ENCODE measurements around the gene KIAA1328.

Gene KIAA1328

DNA sequence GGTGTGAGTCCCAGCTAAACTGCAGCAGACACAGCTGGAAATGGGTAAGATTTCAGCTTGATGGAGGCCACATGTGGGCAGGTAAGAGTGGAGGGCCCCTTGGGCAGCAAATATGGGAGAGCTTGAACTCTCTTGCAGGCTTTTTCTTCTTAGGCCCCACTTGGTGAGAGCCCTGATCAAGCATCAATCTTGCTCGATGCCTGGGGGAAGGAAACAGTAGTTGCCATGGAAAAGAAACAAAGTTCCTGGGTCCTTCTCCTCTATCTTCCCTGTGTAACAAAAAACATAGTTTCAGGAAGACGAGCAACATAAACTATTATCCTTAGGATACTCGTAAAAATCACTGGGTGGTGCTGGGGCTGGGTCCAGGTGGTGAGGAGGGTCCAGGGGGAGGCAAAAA lies 42.9 kb downstream of the KIAA1328 start:
- TF ChIP-seq NFIC (IDR thresholded peaks at IDR 0.05) (no peak), RAD21 (IDR thresholded peaks at IDR 0.05; ENCODE audit: low read depth) (no peak), YY1 (IDR thresholded peaks at IDR 0.05; ENCODE audit: low read depth) (no peak), TAF1 (IDR thresholded peaks at IDR 0.05; ENCODE audit: low read depth) (no peak), TEAD4 (IDR thresholded peaks at IDR 0.05) (no peak), EGR1 (IDR thresholded peaks at IDR 0.05) (no peak), FOXM1 (IDR thresholded peaks at IDR 0.05; ENCODE audit: borderline replicate concordance, low read depth) (no peak)
- TF ChIP-seq, protein P1, sequence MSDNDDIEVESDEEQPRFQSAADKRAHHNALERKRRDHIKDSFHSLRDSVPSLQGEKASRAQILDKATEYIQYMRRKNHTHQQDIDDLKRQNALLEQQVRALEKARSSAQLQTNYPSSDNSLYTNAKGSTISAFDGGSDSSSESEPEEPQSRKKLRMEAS (IDR thresholded peaks at IDR 0.05) = no peak
- TF ChIP-seq, protein P2, sequence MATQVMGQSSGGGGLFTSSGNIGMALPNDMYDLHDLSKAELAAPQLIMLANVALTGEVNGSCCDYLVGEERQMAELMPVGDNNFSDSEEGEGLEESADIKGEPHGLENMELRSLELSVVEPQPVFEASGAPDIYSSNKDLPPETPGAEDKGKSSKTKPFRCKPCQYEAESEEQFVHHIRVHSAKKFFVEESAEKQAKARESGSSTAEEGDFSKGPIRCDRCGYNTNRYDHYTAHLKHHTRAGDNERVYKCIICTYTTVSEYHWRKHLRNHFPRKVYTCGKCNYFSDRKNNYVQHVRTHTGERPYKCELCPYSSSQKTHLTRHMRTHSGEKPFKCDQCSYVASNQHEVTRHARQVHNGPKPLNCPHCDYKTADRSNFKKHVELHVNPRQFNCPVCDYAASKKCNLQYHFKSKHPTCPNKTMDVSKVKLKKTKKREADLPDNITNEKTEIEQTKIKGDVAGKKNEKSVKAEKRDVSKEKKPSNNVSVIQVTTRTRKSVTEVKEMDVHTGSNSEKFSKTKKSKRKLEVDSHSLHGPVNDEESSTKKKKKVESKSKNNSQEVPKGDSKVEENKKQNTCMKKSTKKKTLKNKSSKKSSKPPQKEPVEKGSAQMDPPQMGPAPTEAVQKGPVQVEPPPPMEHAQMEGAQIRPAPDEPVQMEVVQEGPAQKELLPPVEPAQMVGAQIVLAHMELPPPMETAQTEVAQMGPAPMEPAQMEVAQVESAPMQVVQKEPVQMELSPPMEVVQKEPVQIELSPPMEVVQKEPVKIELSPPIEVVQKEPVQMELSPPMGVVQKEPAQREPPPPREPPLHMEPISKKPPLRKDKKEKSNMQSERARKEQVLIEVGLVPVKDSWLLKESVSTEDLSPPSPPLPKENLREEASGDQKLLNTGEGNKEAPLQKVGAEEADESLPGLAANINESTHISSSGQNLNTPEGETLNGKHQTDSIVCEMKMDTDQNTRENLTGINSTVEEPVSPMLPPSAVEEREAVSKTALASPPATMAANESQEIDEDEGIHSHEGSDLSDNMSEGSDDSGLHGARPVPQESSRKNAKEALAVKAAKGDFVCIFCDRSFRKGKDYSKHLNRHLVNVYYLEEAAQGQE (IDR thresholded peaks at IDR 0.05; ENCODE audit: low read depth) = no peak

DNA sequence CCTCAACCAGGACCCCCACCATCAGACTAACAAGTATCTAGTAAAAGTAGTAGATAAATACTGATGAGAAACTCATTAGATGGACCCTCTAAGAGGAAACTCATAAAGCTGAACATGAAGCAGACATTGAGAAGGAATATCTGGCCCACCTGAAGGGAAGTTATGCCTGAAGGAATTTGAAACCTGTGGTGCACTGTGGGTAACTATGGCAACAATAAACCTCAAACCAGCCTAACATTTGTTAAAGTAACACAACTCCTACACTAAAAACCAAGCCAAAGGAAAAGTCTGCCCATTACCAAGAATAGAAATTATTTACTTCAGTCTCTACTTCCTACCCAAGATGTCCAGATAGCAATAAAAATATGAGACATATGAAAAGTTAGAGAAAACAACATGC lies 43.4 kb downstream of the KIAA1328 start:
- TF ChIP-seq TEAD4 (IDR thresholded peaks at IDR 0.05) (0 out of 2 replicates have a peak, but pooled peaks have one; percentile 35), EGR1 (IDR thresholded peaks at IDR 0.05) (no peak)

DNA sequence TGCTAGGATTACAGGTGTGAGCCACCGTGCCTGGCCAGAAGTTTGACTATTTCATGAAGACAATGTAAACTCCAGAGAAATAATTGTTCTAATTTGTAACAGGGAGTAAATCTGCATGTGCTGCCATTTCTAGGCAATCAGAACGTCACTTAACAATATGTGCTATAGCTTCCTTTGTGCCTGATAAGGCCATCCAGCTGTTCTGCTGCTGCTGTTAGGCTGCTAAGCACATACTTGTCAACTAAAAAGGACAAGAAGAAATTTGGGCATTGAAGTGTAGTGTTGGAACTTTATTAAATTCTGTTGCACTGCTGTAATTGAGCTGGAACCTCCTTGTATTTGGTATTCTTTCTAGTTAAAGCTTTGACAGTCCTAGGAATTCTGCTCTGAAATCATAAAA lies 57.1 kb downstream of the KIAA1328 start:
- TF ChIP-seq TEAD4 (IDR thresholded peaks at IDR 0.05) (no peak), ZBTB7A (IDR thresholded peaks at IDR 0.05; ENCODE audit: low read depth) (no peak), YY1 (IDR thresholded peaks at IDR 0.05; ENCODE audit: low read depth) (no peak), EGR1 (IDR thresholded peaks at IDR 0.05) (no peak), TCF12 (IDR thresholded peaks at IDR 0.05; ENCODE audit: low read depth) (no peak), CREB1 (IDR thresholded peaks at IDR 0.05; ENCODE audit: low read depth) (no peak), RAD21 (IDR thresholded peaks at IDR 0.05; ENCODE audit: low read depth) (no peak), CEBPB (IDR thresholded peaks at IDR 0.05) (no peak), NFIC (IDR thresholded peaks at IDR 0.05) (no peak), FOXM1 (IDR thresholded peaks at IDR 0.05; ENCODE audit: borderline replicate concordance, low read depth) (no peak), TAF1 (IDR thresholded peaks at IDR 0.05; ENCODE audit: low read depth) (no peak), EP300 (IDR thresholded peaks at IDR 0.05; ENCODE audit: borderline replicate concordance) (no peak)
- TF ChIP-seq, protein P3, sequence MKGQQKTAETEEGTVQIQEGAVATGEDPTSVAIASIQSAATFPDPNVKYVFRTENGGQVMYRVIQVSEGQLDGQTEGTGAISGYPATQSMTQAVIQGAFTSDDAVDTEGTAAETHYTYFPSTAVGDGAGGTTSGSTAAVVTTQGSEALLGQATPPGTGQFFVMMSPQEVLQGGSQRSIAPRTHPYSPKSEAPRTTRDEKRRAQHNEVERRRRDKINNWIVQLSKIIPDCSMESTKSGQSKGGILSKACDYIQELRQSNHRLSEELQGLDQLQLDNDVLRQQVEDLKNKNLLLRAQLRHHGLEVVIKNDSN (IDR thresholded peaks at IDR 0.05) = no peak
- TF ChIP-seq, protein P2 (IDR thresholded peaks at IDR 0.05; ENCODE audit: low read depth) = no peak
- TF ChIP-seq, protein P1 (IDR thresholded peaks at IDR 0.05) = no peak

DNA sequence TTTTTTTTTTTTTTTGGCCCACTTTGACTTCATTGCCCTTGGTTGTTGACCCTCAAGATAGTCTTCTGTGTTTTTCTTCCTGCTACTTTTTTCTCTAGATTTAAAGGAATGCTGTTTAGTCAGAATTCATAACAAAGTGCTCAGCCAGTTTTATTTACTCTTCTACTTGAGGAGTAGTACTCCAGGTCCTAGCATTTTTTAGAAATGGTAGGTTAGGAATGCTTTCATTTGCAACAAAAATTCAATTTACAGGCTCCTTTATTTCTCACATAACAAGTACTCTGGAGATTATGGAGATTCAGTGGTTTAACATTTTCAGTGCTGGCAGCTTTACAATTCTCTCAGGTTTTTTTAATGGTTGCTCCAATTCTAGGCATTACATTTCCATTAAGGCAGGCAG lies 58.2 kb downstream of the KIAA1328 start:
- TF ChIP-seq TAF1 (IDR thresholded peaks at IDR 0.05; ENCODE audit: low read depth) (no peak), EGR1 (IDR thresholded peaks at IDR 0.05) (no peak), CREB1 (IDR thresholded peaks at IDR 0.05; ENCODE audit: low read depth) (no peak), FOXM1 (IDR thresholded peaks at IDR 0.05; ENCODE audit: borderline replicate concordance, low read depth) (no peak), CEBPB (IDR thresholded peaks at IDR 0.05) (no peak), NFIC (IDR thresholded peaks at IDR 0.05) (no peak)

DNA sequence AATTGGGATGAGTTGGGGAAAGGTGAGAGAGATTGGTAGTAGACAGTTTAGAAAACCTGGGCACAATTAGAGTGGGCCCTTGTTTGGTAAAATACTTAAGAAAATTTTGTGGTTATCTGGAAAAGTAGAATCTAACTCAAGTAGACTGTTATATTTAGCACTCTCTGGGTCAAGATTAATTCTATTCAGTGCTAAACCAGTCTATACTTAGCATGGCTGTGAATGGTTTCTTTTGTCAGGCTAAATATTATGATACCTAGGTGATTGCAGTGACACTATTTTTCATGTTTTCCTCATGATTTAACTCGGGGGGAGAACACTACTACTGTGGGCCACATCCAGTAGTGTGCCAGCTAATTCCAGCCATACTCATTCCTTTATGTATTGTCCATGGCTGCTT lies 58.9 kb downstream of the KIAA1328 start:
- TF ChIP-seq, protein P3 (IDR thresholded peaks at IDR 0.05) = no peak
- TF ChIP-seq EP300 (IDR thresholded peaks at IDR 0.05; ENCODE audit: borderline replicate concordance) (no peak), ZBTB7A (IDR thresholded peaks at IDR 0.05; ENCODE audit: low read depth) (no peak)

DNA sequence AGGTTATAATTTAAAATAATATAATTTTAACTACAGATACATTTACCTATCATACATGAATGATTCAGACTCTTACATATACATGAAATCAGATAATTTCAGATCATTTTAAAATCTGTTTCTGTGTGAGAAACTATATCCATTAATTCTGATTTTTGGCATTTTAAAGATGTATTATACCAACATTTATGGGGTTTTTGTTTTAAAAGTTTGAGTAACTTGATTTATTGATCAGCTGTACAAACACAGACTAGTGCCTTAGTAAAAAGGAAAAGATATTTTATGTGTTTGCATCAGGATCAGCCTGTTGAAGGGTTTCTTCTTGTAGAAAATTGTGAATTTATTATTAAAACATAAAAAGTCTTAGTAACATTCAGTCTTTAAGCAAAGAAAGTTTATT lies 59.9 kb downstream of the KIAA1328 start:
- TF ChIP-seq RAD21 (IDR thresholded peaks at IDR 0.05; ENCODE audit: low read depth) = no peak
- TF ChIP-seq ZBTB7A (IDR thresholded peaks at IDR 0.05; ENCODE audit: low read depth) = no peak
- TF ChIP-seq, protein P1 (IDR thresholded peaks at IDR 0.05) = no peak
- TF ChIP-seq, protein P2 (IDR thresholded peaks at IDR 0.05; ENCODE audit: low read depth) = no peak
- TF ChIP-seq TEAD4 (IDR thresholded peaks at IDR 0.05) = no peak
- TF ChIP-seq FOXM1 (IDR thresholded peaks at IDR 0.05; ENCODE audit: borderline replicate concordance, low read depth) = no peak
- no peak for TF ChIP-seq TAF1 (IDR thresholded peaks at IDR 0.05; ENCODE audit: low read depth)
- TF ChIP-seq EGR1 (IDR thresholded peaks at IDR 0.05) = no peak
- TF ChIP-seq CREB1 (IDR thresholded peaks at IDR 0.05; ENCODE audit: low read depth) = no peak
- no peak for TF ChIP-seq YY1 (IDR thresholded peaks at IDR 0.05; ENCODE audit: low read depth)
- no peak for TF ChIP-seq EP300 (IDR thresholded peaks at IDR 0.05; ENCODE audit: borderline replicate concordance)
- TF ChIP-seq NFIC (IDR thresholded peaks at IDR 0.05) = no peak
- TF ChIP-seq CEBPB (IDR thresholded peaks at IDR 0.05) = no peak
- no peak for TF ChIP-seq TCF12 (IDR thresholded peaks at IDR 0.05; ENCODE audit: low read depth)
- TF ChIP-seq, protein P3 (IDR thresholded peaks at IDR 0.05) = no peak
